CD4-positive, alpha-beta T cell treated with Interleukin-2 at 100 ng/mL for 4 hours (primary cell): ENCODE results near the gene LBX1.

Source experiments
- DNase-seq: peaks from one replicate; pipeline ENCODE4 v3.0.0-alpha.2; 2020; ENCODE audit warnings: low spot score

Gene LBX1

GRCh38 chr10:101224910-101225823, 4.1 kb downstream of the LBX1 start:
- no peak for DNase-seq

- DNase-seq, result no peak
Measured at GRCh38 chr10:101224060-101224909, 5.0 kb downstream of the LBX1 start.

- DNase-seq, result no peak
Measured at GRCh38 chr10:101223274-101224059, 5.8 kb downstream of the LBX1 start.

- DNase-seq, result no peak
Measured at GRCh38 chr10:101222683-101223273, 6.5 kb downstream of the LBX1 start.

GRCh38 chr10:101221963-101222531, 7.2 kb downstream of the LBX1 start:
- no peak for DNase-seq

GRCh38 chr10:101221549-101221948, 7.7 kb downstream of the LBX1 start:
- no peak for DNase-seq

- DNase-seq, result no peak
Measured at GRCh38 chr10:101219946-101220451, 9.3 kb downstream of the LBX1 start.

GRCh38 chr10:101219139-101219945, 9.9 kb downstream of the LBX1 start:
- no peak for DNase-seq

GRCh38 chr10:101218351-101219138, 10.7 kb downstream of the LBX1 start:
- DNase-seq, result no peak

- no peak for DNase-seq
Measured at GRCh38 chr10:101217450-101218281, 11.6 kb downstream of the LBX1 start.

- no peak for DNase-seq
Measured at GRCh38 chr10:101217044-101217425, 12.2 kb downstream of the LBX1 start.

GRCh38 chr10:101216207-101217043, 12.8 kb downstream of the LBX1 start:
- no peak for DNase-seq

GRCh38 chr10:101215397-101216206, 13.7 kb downstream of the LBX1 start:
- no peak for DNase-seq

GRCh38 chr10:101214446-101215396, 14.5 kb downstream of the LBX1 start:
- peak; percentile 72 for DNase-seq

- no peak for DNase-seq
Measured at GRCh38 chr10:101208543-101208942, 20.7 kb downstream of the LBX1 start.

- DNase-seq, result no peak
Measured at GRCh38 chr10:101207026-101207425, 22.2 kb downstream of the LBX1 start.
